ENCODE results near the gene FBXL22.

FBXL22 gene

DNA sequence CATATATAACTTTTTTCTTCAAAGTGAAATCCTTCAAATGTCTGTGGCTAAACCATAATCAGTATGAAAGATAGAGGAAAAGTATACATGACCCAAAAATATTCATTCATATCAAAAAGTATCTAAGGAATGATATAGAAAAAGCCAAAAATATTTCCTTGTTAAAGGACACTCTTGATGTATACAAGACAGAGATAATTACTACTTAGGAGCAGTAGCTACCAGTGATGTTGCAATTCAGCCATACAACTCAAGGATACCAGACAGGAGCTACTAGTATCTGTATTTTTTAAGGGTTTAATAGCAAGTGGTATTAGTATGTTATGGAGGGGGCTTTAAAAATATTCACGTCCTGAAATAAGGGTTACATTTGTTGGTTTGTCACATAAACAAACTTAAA lies 37.0 kb downstream of the FBXL22 start:
- no peak overlapping the region for H3K27ac ChIP-seq
- TF ChIP-seq, protein P1, sequence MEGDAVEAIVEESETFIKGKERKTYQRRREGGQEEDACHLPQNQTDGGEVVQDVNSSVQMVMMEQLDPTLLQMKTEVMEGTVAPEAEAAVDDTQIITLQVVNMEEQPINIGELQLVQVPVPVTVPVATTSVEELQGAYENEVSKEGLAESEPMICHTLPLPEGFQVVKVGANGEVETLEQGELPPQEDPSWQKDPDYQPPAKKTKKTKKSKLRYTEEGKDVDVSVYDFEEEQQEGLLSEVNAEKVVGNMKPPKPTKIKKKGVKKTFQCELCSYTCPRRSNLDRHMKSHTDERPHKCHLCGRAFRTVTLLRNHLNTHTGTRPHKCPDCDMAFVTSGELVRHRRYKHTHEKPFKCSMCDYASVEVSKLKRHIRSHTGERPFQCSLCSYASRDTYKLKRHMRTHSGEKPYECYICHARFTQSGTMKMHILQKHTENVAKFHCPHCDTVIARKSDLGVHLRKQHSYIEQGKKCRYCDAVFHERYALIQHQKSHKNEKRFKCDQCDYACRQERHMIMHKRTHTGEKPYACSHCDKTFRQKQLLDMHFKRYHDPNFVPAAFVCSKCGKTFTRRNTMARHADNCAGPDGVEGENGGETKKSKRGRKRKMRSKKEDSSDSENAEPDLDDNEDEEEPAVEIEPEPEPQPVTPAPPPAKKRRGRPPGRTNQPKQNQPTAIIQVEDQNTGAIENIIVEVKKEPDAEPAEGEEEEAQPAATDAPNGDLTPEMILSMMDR (conservative IDR thresholded peaks at IDR 0.05): no peak

DNA sequence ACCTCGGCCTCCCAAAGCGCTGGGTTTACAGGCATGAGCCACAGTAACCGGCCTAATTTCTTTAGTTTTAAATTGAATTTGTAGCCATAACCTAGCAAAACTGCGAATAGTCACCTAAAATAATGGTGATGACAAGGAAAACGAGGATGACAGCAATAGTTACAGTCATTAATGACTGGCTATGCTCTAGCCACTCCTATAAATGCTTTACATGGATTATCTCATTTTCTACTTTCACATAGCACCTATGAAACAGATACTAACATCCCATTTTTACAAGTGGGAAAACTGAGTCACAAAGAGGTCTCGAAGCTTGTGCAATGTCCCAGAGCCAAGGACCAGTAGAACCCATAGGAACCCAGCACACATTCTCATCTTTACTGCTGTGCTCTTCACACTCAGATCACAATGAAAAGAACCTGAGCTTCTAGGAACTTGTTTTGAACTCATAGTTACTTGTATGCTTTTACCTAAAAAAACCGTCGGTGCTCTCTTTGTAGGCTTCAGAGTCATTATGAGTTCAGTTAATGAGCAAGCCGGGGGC lies 39.4 kb downstream of the FBXL22 start:
- TF ChIP-seq, protein P1 (conservative IDR thresholded peaks at IDR 0.05): no peak
- H3K27ac ChIP-seq: no peak overlapping the region

DNA sequence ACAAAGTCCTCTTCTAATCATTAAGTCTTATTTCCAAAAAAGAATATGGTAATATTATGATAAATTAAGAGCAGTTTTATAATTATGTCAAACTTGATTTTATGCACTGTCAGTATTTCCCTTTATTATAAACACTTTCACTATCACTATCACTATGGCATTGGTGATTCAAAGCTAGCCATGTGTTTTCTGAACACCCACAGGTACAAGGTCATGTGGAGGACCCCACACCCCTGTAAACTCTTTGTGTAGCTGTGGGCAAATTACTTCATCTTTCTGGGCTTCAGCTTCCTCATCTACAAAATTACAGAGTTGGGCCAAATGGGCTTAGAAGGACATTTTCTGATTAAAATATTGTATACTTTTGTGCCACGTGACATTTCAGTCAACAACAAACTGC lies 41.7 kb downstream of the FBXL22 start:
- H3K27ac ChIP-seq: no peak overlapping the region
- TF ChIP-seq, protein P1 (conservative IDR thresholded peaks at IDR 0.05): no peak

DNA sequence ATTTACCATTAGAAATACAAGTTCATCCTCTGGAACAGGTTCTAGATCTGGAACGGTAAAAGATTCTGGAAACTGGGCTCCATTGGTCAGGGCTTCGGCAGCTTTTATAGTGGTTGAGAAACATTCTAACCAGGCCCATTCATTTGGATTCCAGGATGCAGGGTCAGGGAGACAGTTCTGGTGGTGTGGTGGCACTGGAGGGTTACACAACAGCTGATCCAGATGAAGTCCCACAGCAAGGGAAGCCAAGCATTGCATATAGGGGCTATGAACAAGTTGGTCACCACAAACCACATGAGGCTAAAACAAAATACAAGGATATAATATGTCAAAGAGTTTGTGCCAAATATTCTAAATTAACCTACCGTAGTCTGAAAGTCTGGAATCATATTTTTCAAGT lies 43.0 kb downstream of the FBXL22 start:
- no peak overlapping the region for H3K27ac ChIP-seq
- TF ChIP-seq, protein P1 (conservative IDR thresholded peaks at IDR 0.05): no peak

Data from VCaP (cell line).